Measurements from ENCODE around the gene TNP1.

- TF ChIP-seq CTCF (IDR thresholded peaks at IDR 0.05; ENCODE audit: borderline replicate concordance, extremely low read depth, low read length, poor library complexity, severe bottlenecking) (no peak), EZH2 (IDR thresholded peaks at IDR 0.05; ENCODE audit: borderline replicate concordance, low read depth, low read length, severe bottlenecking) (no peak)
Observed at GRCh38 chr2:216885117-216885553, 25.3 kb upstream of the TNP1 start.
